Measurements from ENCODE around the gene FAM168A. TPM values are rescaled to one million over a fixed set of nuclear protein-coding genes. Genes with fewer than 3 reads are reported as not detected.

Gene FAM168A
- polyA plus RNA-seq, 2 of the 4 experiments (the other 2 are of a cell fraction) = 15.3 to 19.2 TPM

DNA sequence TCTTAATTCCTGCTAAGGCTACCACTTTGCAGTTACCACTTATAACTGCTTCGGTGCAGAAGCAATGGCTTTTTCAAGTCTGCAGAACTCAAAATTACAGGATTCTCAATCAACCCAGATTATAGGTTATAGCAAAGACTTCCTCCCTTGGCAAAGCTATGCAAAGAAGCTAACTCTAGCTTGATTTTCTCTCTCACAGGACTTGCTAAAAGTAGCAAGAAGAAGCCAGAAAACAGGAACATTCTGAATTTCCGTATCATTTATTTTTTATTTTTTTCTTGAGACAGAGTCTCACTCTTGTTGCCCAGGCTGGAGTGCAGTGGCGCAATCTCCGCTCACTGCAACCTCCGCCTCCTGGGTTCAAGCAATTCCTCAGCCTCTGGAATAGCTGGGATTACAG lies 37.8 kb upstream of the FAM168A start:
- Histone ChIP-seq H3K27ac (no peak overlapping the region), H3K4me3 (no peak overlapping the region), H3K9me3 (no peaks in the 10 kb centered on the region), H3K4me1 (no peaks in the 10 kb centered on the region), H3K4me2 (no peak overlapping the region)
- WGBS (ENCODE audit: missing lambda C conversion rate) = 86% methylated on average over 5 of the region's 5 CpGs
- POLR2A ChIA-PET = no interaction called here
- CTCF ChIA-PET = interaction anchor here (0.9 to 2.8 kb wide), 6 partner anchors 10 to 157 kb away, joined by 3 to 24 read pairs (median 7); no protein-coding TSS in a partner anchor
- ATAC-seq = no peak
- no peak for TF ChIP-seq USF2 (IDR thresholded peaks at IDR 0.05)
- TF ChIP-seq MAZ (IDR thresholded peaks at IDR 0.05; ENCODE audit: borderline replicate concordance, low read depth, low read length) = no peak
- no peak for TF ChIP-seq TFCP2L1 (CRISPR knock-in tag; IDR thresholded peaks at IDR 0.05)
- DNase-seq (ENCODE audit: low read depth in 1 of 2, low spot score in 1 of 2) = no peak
- no peak for FAIRE-seq

GRCh38 chr11:73633999-73634398 lies 36.1 kb upstream of the FAM168A start:
- Histone ChIP-seq H3K4me3 (no peak overlapping the region), H3K4me2 (no peak overlapping the region), H3K9me3 (no peaks in the 10 kb centered on the region), H3K4me1 (no peaks in the 10 kb centered on the region), H3K27ac (no peak overlapping the region)
- ChIA-PET POLR2A (interaction anchor here (0.5 kb wide), 1 partner anchor 327 kb away, joined by 5 read pairs; no protein-coding TSS in a partner anchor), CTCF (interaction anchor here (2.5 kb wide), 1 partner anchor 19 kb away, joined by 6 read pairs; no protein-coding TSS in a partner anchor)
- TF ChIP-seq FOXS1 (CRISPR knock-in tag; IDR thresholded peaks at IDR 0.05) (no peak), ZC3H11A (IDR thresholded peaks at IDR 0.05) (no peak), MAZ (IDR thresholded peaks at IDR 0.05; ENCODE audit: borderline replicate concordance, low read depth, low read length) (no peak), EHMT2 (IDR thresholded peaks at IDR 0.05; ENCODE audit: low read depth) (no peak), BHLHE40 (IDR thresholded peaks at IDR 0.05; ENCODE audit: low read depth, low read length) (no peak), BCL3 (IDR thresholded peaks at IDR 0.05) (no peak), CBX8 (IDR thresholded peaks at IDR 0.05) (no peak), PBX3 (IDR thresholded peaks at IDR 0.05) (no peak), RNF2 (IDR thresholded peaks at IDR 0.05; ENCODE audit: borderline replicate concordance, low read depth) (no peak), HEYL (CRISPR knock-in tag; IDR thresholded peaks at IDR 0.05) (no peak), MYC (IDR thresholded peaks at IDR 0.05; ENCODE audit: borderline replicate concordance, low read length) (no peak), FOSB (CRISPR knock-in tag; IDR thresholded peaks at IDR 0.05) (no peak), POLR2AphosphoS2 (conservative IDR thresholded peaks at IDR 0.05; ENCODE audit: low read length) (no peak), ZSCAN20 (CRISPR knock-in tag; IDR thresholded peaks at IDR 0.05) (no peak), RFX5 (IDR thresholded peaks at IDR 0.05) (no peak), SMC3 (IDR thresholded peaks at IDR 0.05) (no peak), ZFP36 (IDR thresholded peaks at IDR 0.05; ENCODE audit: borderline replicate concordance, partially characterized antibody) (no peak), ATOH8 (CRISPR knock-in tag; IDR thresholded peaks at IDR 0.05; ENCODE audit: low read depth) (no peak)
- no peak for ATAC-seq
- WGBS (ENCODE audit: missing lambda C conversion rate) = 81% methylated on average over 2 of the region's 2 CpGs
- no peak for FAIRE-seq
- DNase-seq (ENCODE audit: low read depth in 1 of 2, low spot score in 1 of 2) = no peak

GRCh38 chr11:73632996-73633395 lies 35.1 kb upstream of the FAM168A start:
- no peaks in the 10 kb centered on the region for H3K9me3 ChIP-seq
- H3K4me1 ChIP-seq = no peaks in the 10 kb centered on the region
- ChIA-PET POLR2A (no interaction called here), CTCF (interaction anchor here (1.0 to 2.5 kb wide), 2 partner anchors 20 to 35 kb away, joined by 3 to 6 read pairs; no protein-coding TSS in a partner anchor)
- no peak for DNase-seq (ENCODE audit: low read depth in 1 of 2, low spot score in 1 of 2)
- ATAC-seq = no peak
- FAIRE-seq = no peak
- H3K4me3 ChIP-seq = no peak overlapping the region
- no peak overlapping the region for H3K4me2 ChIP-seq
- no peak overlapping the region for H3K27ac ChIP-seq
- WGBS (ENCODE audit: missing lambda C conversion rate) = 84% methylated on average over 4 of the region's 4 CpGs
- no peak for TF ChIP-seq BHLHE40 (IDR thresholded peaks at IDR 0.05; ENCODE audit: low read depth, low read length)
- TF ChIP-seq ZSCAN20 (CRISPR knock-in tag; IDR thresholded peaks at IDR 0.05) = no peak
- no peak for TF ChIP-seq HEYL (CRISPR knock-in tag; IDR thresholded peaks at IDR 0.05)
- no peak for TF ChIP-seq FOSL2 (IDR thresholded peaks at IDR 0.05)
- no peak for TF ChIP-seq FOSL2 (CRISPR knock-in tag; IDR thresholded peaks at IDR 0.05)
- TF ChIP-seq CBX8 (IDR thresholded peaks at IDR 0.05) = no peak
- no peak for TF ChIP-seq EHF (CRISPR knock-in tag; IDR thresholded peaks at IDR 0.05)
- TF ChIP-seq USF2 (IDR thresholded peaks at IDR 0.05) = no peak
- no peak for TF ChIP-seq RCOR1 (IDR thresholded peaks at IDR 0.05; ENCODE audit: low read depth, low read length)
- TF ChIP-seq ZNF302 (CRISPR knock-in tag; IDR thresholded peaks at IDR 0.05) = no peak
- no peak for TF ChIP-seq CTCF (IDR thresholded peaks at IDR 0.05)

Measured in A549 (cell line).